H1 (cell line): ENCODE measurements around the gene RNU5D-1. TPM values are rescaled to one million over a fixed set of nuclear protein-coding genes. Genes with fewer than 3 reads are reported as not detected.
"Not testable (repeated sequence)": the region's sequence is repeated elsewhere in the genome, so short reads cannot be mapped to it uniquely, and the experiment has no call there.

ENCODE experiments used
- CTCF ChIA-PET: fragments of 300-600 bp; sonication (Branson Sonifier 250); formaldehyde crosslinking; loops from one replicate; lab custom pipeline; 2021; ENCODE audit not compliant: partially characterized antibody; lab: Charles Lee
- POLR2A ChIA-PET: fragments of 300-600 bp; sonication (Branson Sonifier 250); formaldehyde crosslinking; loops from one replicate; lab custom pipeline; 2021; ENCODE audit warnings: inconsistent platforms; ENCODE audit not compliant: partially characterized antibody; lab: Charles Lee
- DNase-seq, 2 experiments: peaks; one replicate each; pipeline versions ENCODE4 v3.0.0 to v3.0.0-alpha.2; 2010 to 2022; ENCODE audit warnings: low spot score in 2 of 2, low read depth in 1 of 2, mixed read lengths in 1 of 2
- FAIRE-seq: peaks from 2 replicates; lab custom pipeline; 2011; peaks lifted over from hg19 to GRCh38; lab: Jason Lieb, UNC
- H2AFZ ChIP-seq: 2 replicates; pipeline ENCODE4 v1.8.1; 2012; ENCODE audit warnings: low read length, inconsistent platforms
- H2AK5ac ChIP-seq: 2 replicates; pipeline ENCODE4 v1.6.1; 2013; ENCODE audit warnings: low read depth, low read length
- H2BK120ac ChIP-seq: replicated peaks from 2 replicates; pipeline ENCODE3; 2013; ENCODE audit warnings: low read depth, low read length, inconsistent platforms
- H2BK12ac ChIP-seq: 2 replicates; pipeline ENCODE4 v1.6.1; 2013; ENCODE audit warnings: low read depth, low read length
- H2BK15ac ChIP-seq: 2 replicates; pipeline ENCODE4 v1.6.1; 2013; ENCODE audit warnings: low read length
- H2BK20ac ChIP-seq: 2 replicates; pipeline ENCODE4 v1.6.1; 2013; ENCODE audit warnings: low read length
- H2BK5ac ChIP-seq: 2 replicates; pipeline ENCODE4 v1.6.1; 2013; ENCODE audit warnings: low read depth, low read length
- H3K14ac ChIP-seq: 2 replicates; pipeline ENCODE4 v1.6.1; 2013; ENCODE audit warnings: inconsistent platforms; ENCODE audit not compliant: insufficient read length
- H3K18ac ChIP-seq: 2 replicates; pipeline ENCODE4 v1.6.1; 2013; ENCODE audit warnings: low read length; ENCODE audit errors: extremely low read depth
- H3K23ac ChIP-seq: 2 replicates; pipeline ENCODE4 v1.6.1; 2013; ENCODE audit warnings: inconsistent platforms; ENCODE audit not compliant: insufficient read length
- H3K23me2 ChIP-seq: 2 replicates; pipeline ENCODE4 v1.6.1; 2013; ENCODE audit warnings: low read depth, low read length
- H3K27ac ChIP-seq: 2 replicates; pipeline ENCODE4 v1.6.1; 2011; ENCODE audit warnings: low read depth, low read length, inconsistent platforms
- H3K27me3 ChIP-seq, 4 experiments: replicated peaks in 1 of 4; 1 replicate in 1 of 4; 2 replicates in 3 of 4; pipeline versions ENCODE4 v1.6.1 to v1.8.1; 2011 to 2013; ENCODE audit warnings: low read length in 3 of 4, mild to moderate bottlenecking in 3 of 4, inconsistent platforms in 2 of 4, mixed read lengths in 2 of 4, moderate library complexity in 1 of 4; ENCODE audit not compliant: control insufficient read depth in 3 of 4, insufficient read depth in 3 of 4; ENCODE audit errors: extremely low read depth in 1 of 4
- H3K36me3 ChIP-seq, 4 experiments: 2 replicates each; pipeline versions ENCODE4 v1.6.1 to v1.8.1; 2011 to 2013; ENCODE audit warnings: mild to moderate bottlenecking in 4 of 4, low read length in 3 of 4, moderate library complexity in 2 of 4, control low read depth in 1 of 4, inconsistent platforms in 1 of 4; ENCODE audit not compliant: insufficient read depth in 4 of 4, control insufficient read depth in 2 of 4
- H3K4ac ChIP-seq: replicated peaks from 2 replicates; pipeline ENCODE3; 2013; ENCODE audit warnings: low read length, low read depth, mixed read lengths, inconsistent platforms; ENCODE audit not compliant: insufficient read length
- H3K4me1 ChIP-seq, 4 experiments: replicated peaks in 1 of 4; 1 replicate in 1 of 4; 2 replicates in 3 of 4; pipeline versions ENCODE4 v1.6.1 to v1.8.1; 2011 to 2013; ENCODE audit warnings: low read length in 3 of 4, inconsistent platforms in 2 of 4, mixed read lengths in 1 of 4; ENCODE audit not compliant: insufficient read depth in 4 of 4, control insufficient read depth in 3 of 4
- H3K4me2 ChIP-seq, 2 experiments: 2 replicates each; pipeline versions ENCODE4 v1.6.1 to v1.8.1; 2011 to 2013; ENCODE audit warnings: low read depth in 2 of 2, low read length in 2 of 2, control low read depth in 1 of 2, inconsistent platforms in 1 of 2, mild to moderate bottlenecking in 1 of 2; ENCODE audit not compliant: insufficient read depth in 1 of 2
- H3K4me3 ChIP-seq, 4 experiments: fragments of 200-600, 300-600 bp in 1 of 4; sonication (generic), shearing (Covaris generic), sonication (Bioruptor Twin) in 1 of 4; 2 replicates each; pipeline versions ENCODE4 v1.5.1 to v1.8.1; 2011 to 2016; ENCODE audit warnings: low read length in 4 of 4, low read depth in 3 of 4, control low read depth in 2 of 4, inconsistent platforms in 2 of 4, mild to moderate bottlenecking in 2 of 4, mixed read lengths in 1 of 4, moderate library complexity in 1 of 4; ENCODE audit not compliant: insufficient read depth in 2 of 4; ENCODE audit errors: extremely low read depth in 1 of 4
- H3K56ac ChIP-seq: replicated peaks from 2 replicates; pipeline ENCODE3; 2013; ENCODE audit warnings: low read depth, mild to moderate bottlenecking, mixed read lengths, low read length, inconsistent platforms; ENCODE audit not compliant: insufficient read length
- H3K79me1 ChIP-seq: 2 replicates; pipeline ENCODE4 v1.6.1; 2013; ENCODE audit warnings: low read depth, low read length, control low read depth
- H3K79me2 ChIP-seq, 2 experiments: 2 replicates each; pipeline versions ENCODE4 v1.6.1 to v1.8.1; 2012 to 2013; ENCODE audit warnings: low read length in 2 of 2, mild to moderate bottlenecking in 2 of 2, inconsistent platforms in 1 of 2; ENCODE audit not compliant: insufficient read depth in 2 of 2, control insufficient read depth in 1 of 2
- H3K9ac ChIP-seq, 4 experiments: replicated peaks in 1 of 4; 1 replicate in 1 of 4; 2 replicates in 3 of 4; pipeline versions ENCODE4 v1.6.1 to v1.8.1; 2011 to 2013; ENCODE audit warnings: low read depth in 3 of 4, low read length in 3 of 4, control low read depth in 2 of 4, mild to moderate bottlenecking in 2 of 4, moderate library complexity in 2 of 4, inconsistent platforms in 1 of 4; ENCODE audit errors: extremely low read depth in 1 of 4
- H3K9me3 ChIP-seq, 2 experiments: 2 replicates each; pipeline versions ENCODE4 v1.6.1 to v1.8.1; 2012 to 2013; ENCODE audit warnings: mild to moderate bottlenecking in 2 of 2, moderate library complexity in 2 of 2, control low read depth in 1 of 2, inconsistent platforms in 1 of 2, low read depth in 1 of 2, low read length in 1 of 2, mixed read lengths in 1 of 2; ENCODE audit not compliant: insufficient read depth in 2 of 2
- H4K20me1 ChIP-seq, 2 experiments: replicated peaks in 1 of 2; 2 replicates each; pipeline versions ENCODE3 to v1.8.1; 2011 to 2013; ENCODE audit warnings: inconsistent platforms in 2 of 2, low read length in 2 of 2, mild to moderate bottlenecking in 1 of 2; ENCODE audit not compliant: insufficient read depth in 2 of 2, control insufficient read depth in 1 of 2
- H4K5ac ChIP-seq: 2 replicates; pipeline ENCODE4 v1.6.1; 2013; ENCODE audit warnings: low read length, low read depth, mixed read lengths, inconsistent platforms; ENCODE audit not compliant: insufficient read length
- H4K8ac ChIP-seq: 2 replicates; pipeline ENCODE4 v1.8.0; 2013; ENCODE audit warnings: mild to moderate bottlenecking, moderate library complexity, low read length, inconsistent platforms; ENCODE audit not compliant: insufficient read depth; ENCODE audit errors: extremely low read depth
- H4K91ac ChIP-seq: replicated peaks from 2 replicates; pipeline ENCODE3; 2013; ENCODE audit warnings: low read length, mixed read lengths, inconsistent platforms; ENCODE audit not compliant: insufficient read length
- ATF3 ChIP-seq: IDR thresholded peaks from 2 replicates; pipeline ENCODE4 v1.6.1; 2011; ENCODE audit warnings: low read depth, mild to moderate bottlenecking, low read length; ENCODE audit not compliant: insufficient read depth
- GABPA ChIP-seq: IDR thresholded peaks from 2 replicates; pipeline ENCODE4 v1.6.1; 2011; ENCODE audit warnings: mild to moderate bottlenecking, low read length, moderate library complexity, borderline replicate concordance; ENCODE audit not compliant: insufficient read depth
- MAFK ChIP-seq: IDR thresholded peaks from 2 replicates; pipeline ENCODE4 v1.6.1; 2012; ENCODE audit warnings: low read depth, mild to moderate bottlenecking, improper control_type of control experiment, low read length
- RXRA ChIP-seq: IDR thresholded peaks from 2 replicates; pipeline ENCODE4 v1.6.1; 2011; ENCODE audit warnings: low read depth, mild to moderate bottlenecking, low read length, moderate library complexity; ENCODE audit not compliant: insufficient read depth
- WGBS, 2 experiments: shearing (Covaris generic) in 1 of 2; methylation state at CpG; one replicate each; pipeline versions ENCODE4 v1.1.6 to v1.1.7; 2013 to 2015; ENCODE audit warnings: low lambda C conversion rate in 2 of 2, mixed read lengths in 2 of 2, inconsistent platforms in 1 of 2, low coverage in 1 of 2, missing lambda C conversion rate in 1 of 2; ENCODE audit not compliant: insufficient replicate concordance in 2 of 2, insufficient coverage in 1 of 2, insufficient read length in 1 of 2; ENCODE audit errors: extremely low coverage in 1 of 2, missing lambda C conversion rate in 1 of 2; 5-methylcytosine and 5-hydroxymethylcytosine counted together
- polyA plus RNA-seq, 7 experiments: library from polyadenylated mRNA; depleted of rRNA in 3 of 7; stranded (reverse) in 5 of 7; unstranded in 2 of 7; fragments of >200 nt in 5 of 7; fragments of 200-250 nt in 2 of 7; gene quantifications; 1 replicate in 5 of 7; 2 replicates in 1 of 7; 4 replicates in 1 of 7; pipeline versions ENCODE4 v1.2.1 to v1.2.3, GENCODE V29; 2011 to 2013; ENCODE audit warnings: missing spikeins in 2 of 7, mixed read lengths in 2 of 7
- total RNA-seq: library from RNA; stranded (reverse); fragmentation: NEBNext Ultra II Directional; extraction: Animal tissue kit (Norgen Biotek cat#: 25700); gene quantifications from 2 replicates; pipeline ENCODE4 v1.2.1, GENCODE V29; 2021

The RNU5D-1 gene
- total and polyA plus RNA-seq, 2 of the 8 experiments (the other 6 are each of a cell fraction or from before 2014, with no cell fraction given) = under 0.01 TPM; not detected in 1

- TF ChIP-seq MAFK (no peak), GABPA (no peak), ATF3 (no peak), RXRA (no peak)
Measured at GRCh38 chr1:44739307-44740178, 8.6 kb upstream of the RNU5D-1 start, which contains the start of gene KIF2C (continued).

GRCh38 chr1:44738953-44739306 is 8.0 kb upstream of the RNU5D-1 start:
- not testable (repeated sequence) for H3K27me3 ChIP-seq, H3K27ac ChIP-seq, H4K91ac ChIP-seq, H2BK20ac ChIP-seq, H4K20me1 ChIP-seq, DNase-seq, FAIRE-seq, H3K18ac ChIP-seq, H3K79me1 ChIP-seq, H3K4ac ChIP-seq, H3K56ac ChIP-seq, H3K23ac ChIP-seq, H3K14ac ChIP-seq, H3K4me1 ChIP-seq, H2BK120ac ChIP-seq, H4K5ac ChIP-seq, H2BK15ac ChIP-seq, H4K8ac ChIP-seq, H2AFZ ChIP-seq, H2BK12ac ChIP-seq, H3K23me2 ChIP-seq, H2AK5ac ChIP-seq, H3K9me3 ChIP-seq, H2BK5ac ChIP-seq, H3K9ac ChIP-seq
- 91% methylated on average over 1 of the region's 1 CpG; no CpG with 5 or more reads in 1 of the 2 experiments for WGBS, 2 experiments
- CTCF ChIA-PET = interaction anchor here (2.1 kb wide), 1 partner anchor 8 kb away, joined by 6 read pairs; the partner anchor contains the start of gene RNU5D-1
- Histone ChIP-seq H3K36me3 (peaks cover 11 to 22% (median 13%) of the 10 kb centered on the region in 4 experiments), H3K79me2 (peaks cover 2 to 30% of the 10 kb centered on the region in 2 experiments; a peak in 3 of 4 replicates), H3K4me3 (peak overlapping the region in 3 of 4 experiments; percentile 54 to 98 (median 90); a peak in 5 of 8 replicates), H3K4me2 (peak overlapping the region; percentile 67 to 82)
- POLR2A ChIA-PET = interaction anchor here (5.4 to 10.5 kb wide), 2 partner anchors 17 to 38 kb away, joined by 32 to 120 read pairs; partner anchors contain the start of gene RPS8
